GM12874 (cell line): ENCODE data around the gene RAP1GAP2.

Experiments
- TF ChIP-seq, protein P1 (sequence below): IDR thresholded peaks from 2 replicates; pipeline ENCODE4 v1.5.1; 2011; ENCODE audit warnings: low read depth, mild to moderate bottlenecking, control low read depth, low read length, moderate library complexity; ENCODE audit not compliant: insufficient read depth

Gene RAP1GAP2

DNA sequence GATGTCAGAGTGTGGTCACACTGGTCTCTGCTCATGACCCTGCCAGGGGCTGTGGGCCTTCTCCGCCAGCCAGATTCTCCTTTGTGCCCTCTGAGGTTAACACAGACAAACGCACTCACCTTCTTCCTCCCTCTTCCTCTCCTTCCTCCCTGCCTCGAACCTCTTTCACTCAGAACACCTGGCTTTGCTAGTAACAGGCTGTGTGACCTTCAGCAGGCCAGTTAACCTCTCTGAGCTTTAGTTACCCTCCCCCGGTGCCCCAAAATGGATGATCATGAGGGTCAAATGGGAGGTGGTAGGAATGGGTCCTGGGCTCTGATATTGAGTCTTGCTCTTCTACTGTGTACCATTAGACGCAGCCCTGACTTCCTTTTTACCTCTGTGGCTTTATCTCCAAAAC, 140.1 kb downstream of the RAP1GAP2 start:
- TF ChIP-seq, protein P1, sequence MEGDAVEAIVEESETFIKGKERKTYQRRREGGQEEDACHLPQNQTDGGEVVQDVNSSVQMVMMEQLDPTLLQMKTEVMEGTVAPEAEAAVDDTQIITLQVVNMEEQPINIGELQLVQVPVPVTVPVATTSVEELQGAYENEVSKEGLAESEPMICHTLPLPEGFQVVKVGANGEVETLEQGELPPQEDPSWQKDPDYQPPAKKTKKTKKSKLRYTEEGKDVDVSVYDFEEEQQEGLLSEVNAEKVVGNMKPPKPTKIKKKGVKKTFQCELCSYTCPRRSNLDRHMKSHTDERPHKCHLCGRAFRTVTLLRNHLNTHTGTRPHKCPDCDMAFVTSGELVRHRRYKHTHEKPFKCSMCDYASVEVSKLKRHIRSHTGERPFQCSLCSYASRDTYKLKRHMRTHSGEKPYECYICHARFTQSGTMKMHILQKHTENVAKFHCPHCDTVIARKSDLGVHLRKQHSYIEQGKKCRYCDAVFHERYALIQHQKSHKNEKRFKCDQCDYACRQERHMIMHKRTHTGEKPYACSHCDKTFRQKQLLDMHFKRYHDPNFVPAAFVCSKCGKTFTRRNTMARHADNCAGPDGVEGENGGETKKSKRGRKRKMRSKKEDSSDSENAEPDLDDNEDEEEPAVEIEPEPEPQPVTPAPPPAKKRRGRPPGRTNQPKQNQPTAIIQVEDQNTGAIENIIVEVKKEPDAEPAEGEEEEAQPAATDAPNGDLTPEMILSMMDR, result no peak

- TF ChIP-seq, protein P1, result no peak
These were observed 140.6 kb downstream of the RAP1GAP2 start for GRCh38 chr17:2936771-2937321.

GRCh38 chr17:2937331-2938003, 141.2 kb downstream of the RAP1GAP2 start:
- TF ChIP-seq, protein P1, result no peak

DNA sequence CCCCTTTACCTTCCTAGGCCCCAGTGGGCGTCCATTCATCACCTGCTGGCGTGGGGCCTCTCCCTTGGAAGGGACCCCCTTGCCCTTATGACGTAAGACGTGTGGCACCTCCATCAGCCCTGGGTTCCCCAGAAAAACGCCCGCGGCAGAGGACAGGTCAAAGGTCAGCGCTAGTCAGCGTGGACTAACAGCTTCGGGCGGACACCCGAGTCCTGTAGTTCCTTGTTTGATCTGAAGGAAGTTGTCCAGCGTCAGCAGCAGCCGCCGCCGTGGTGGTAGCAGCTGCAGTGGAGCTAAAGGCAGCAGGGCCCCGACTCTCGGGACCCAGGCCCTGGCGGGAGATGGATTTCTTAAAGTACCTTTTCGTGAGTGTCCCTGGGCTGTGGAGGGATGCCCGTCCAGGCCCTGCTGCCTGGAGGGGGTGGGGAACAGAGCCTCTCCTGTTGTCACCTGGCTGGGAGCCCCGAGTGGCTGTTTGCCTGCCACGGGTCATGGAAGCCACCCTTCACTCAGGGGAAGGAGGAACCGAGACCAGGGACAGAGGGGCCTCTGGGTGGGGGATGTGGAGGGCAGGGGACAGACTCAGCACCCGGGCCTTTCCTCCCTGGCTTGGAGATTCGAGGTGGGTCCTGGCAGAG, 143.6 kb downstream of the RAP1GAP2 start:
- TF ChIP-seq, protein P1, result no peak

DNA sequence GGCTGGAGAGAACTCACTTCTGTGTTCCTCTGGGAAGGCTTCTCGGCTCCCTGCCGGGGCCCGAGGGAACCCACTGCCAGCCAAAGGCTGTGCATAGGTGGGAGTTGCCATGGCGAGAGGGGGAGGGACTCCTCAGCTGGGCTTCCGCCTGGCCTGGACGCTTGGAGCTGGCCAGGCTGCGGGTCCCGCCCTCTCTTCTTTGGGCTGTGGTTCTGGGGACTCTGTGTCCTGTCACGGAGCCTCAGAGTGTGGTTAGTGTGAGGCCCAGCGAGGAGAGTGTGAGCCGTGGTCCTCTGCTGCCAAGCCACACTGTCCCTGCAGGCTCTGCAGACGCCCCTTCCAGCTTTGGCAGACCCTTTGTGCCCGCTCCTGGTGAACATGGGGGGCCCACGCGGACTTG, 144.1 kb downstream of the RAP1GAP2 start:
- TF ChIP-seq, protein P1, result no peak

- TF ChIP-seq, protein P1, result no peak
These were observed 147.7 kb downstream of the RAP1GAP2 start for GRCh38 chr17:2943981-2944380.

DNA sequence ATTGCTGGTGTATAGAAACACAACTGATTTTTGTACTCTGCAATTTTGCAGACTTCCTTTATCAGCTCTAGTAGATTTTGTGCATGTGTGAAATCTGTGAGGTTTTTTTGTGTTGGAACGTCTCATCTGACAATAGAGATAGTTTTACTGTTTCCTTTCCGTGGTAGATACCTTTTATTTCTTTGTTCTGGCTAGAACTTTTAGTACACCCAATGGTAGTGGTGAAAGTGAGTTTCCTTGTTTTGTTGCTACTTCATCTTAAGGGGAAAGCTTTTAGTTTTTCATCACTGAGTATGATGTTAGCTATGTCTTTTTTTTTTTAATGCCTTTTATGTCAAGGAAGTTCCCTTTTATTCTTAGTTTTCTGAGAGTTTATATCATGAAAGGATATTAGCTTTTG, 149.1 kb downstream of the RAP1GAP2 start:
- TF ChIP-seq, protein P1, result no peak
